CD4-positive, alpha-beta T cell treated with Interleukin-17A for 1 hour (primary cell): ENCODE measurements around the gene ESF1.

ENCODE experiments used
- DNase-seq: peaks from one replicate; pipeline ENCODE4 v3.0.0-alpha.2; 2020

Gene ESF1

GRCh38 chr20:13671916-13672378 is 112.8 kb downstream of the ESF1 start:
- DNase-seq: no peak

GRCh38 chr20:13671512-13671911 is 113.2 kb downstream of the ESF1 start:
- DNase-seq: no peak

- DNase-seq: no peak
Observed at GRCh38 chr20:13670160-13670559, 114.6 kb downstream of the ESF1 start.

- no peak for DNase-seq
Observed at GRCh38 chr20:13665709-13666395, 118.9 kb downstream of the ESF1 start.
